ENCODE measurements around the gene EID2B. TPM values are rescaled to one million over a fixed set of nuclear protein-coding genes. Genes with fewer than 3 reads are reported as not detected.

EID2B gene
- polyA plus RNA-seq (2011; rRNA removed) (9.4 and 10.9 TPM in 2 replicates), polyA plus RNA-seq (2017; fragmentation: RNase III; extraction: RNeasy Plus Mini Kit Qiagen cat#74134 plus additional on column Dnase treatment) (9.2 to 10.1 TPM (median 9.3 TPM) in 3 replicates), polyA minus RNA-seq (2011; rRNA and poly(A)+ RNA removed) (2.3 and 3.1 TPM in 2 replicates)
- polyA plus RNA-seq (2012; cell fraction: cytosol; rRNA removed) = 10.0 and 18.0 TPM in 2 replicates
- polyA plus RNA-seq (2012; cell fraction: nucleus; rRNA removed) = 6.0 and 7.8 TPM in 2 replicates

- H3K4me3 ChIP-seq = peak within 1 kb of the TSS; percentile 68
- WGBS (ENCODE audit: missing lambda C conversion rate) = under 1% methylated on average over 65 of the region's 65 CpGs
- no peaks in the 10 kb centered on the region for H3K9me3 ChIP-seq
- peak within 1 kb of the TSS; percentile 83 to 88 for H3K27ac ChIP-seq
- ChIA-PET CTCF (interaction anchor here (0.6 to 14.2 kb wide), 48 partner anchors 8 to 749 kb away, joined by 3 to 299 read pairs (median 6); partner anchors contain the start of genes DLL3, MED29, PAF1 and PLEKHG2), POLR2A (interaction anchor here (0.5 to 3.4 kb wide), 11 partner anchors 20 to 1573 kb away, joined by 3 to 40 read pairs (median 3); partner anchors contain the start of genes RPS16, SUPT5H and TIMM50)
- TF ChIP-seq SMC3 (IDR thresholded peaks at IDR 0.05) (peak; percentile 87), PHF8 (IDR thresholded peaks at IDR 0.05; ENCODE audit: borderline replicate concordance, low read depth) (peak; percentile 96), POLR2AphosphoS2 (conservative IDR thresholded peaks at IDR 0.05; ENCODE audit: low read length) (no peak), RAD21 (conservative IDR thresholded peaks at IDR 0.05 in 1 of 2, IDR thresholded peaks at IDR 0.05 in 1 of 2) (peak; percentile 100), CTCF (IDR thresholded peaks at IDR 0.05) (peak; percentile 100), RNF2 (IDR thresholded peaks at IDR 0.05; ENCODE audit: borderline replicate concordance, low read depth) (peak; percentile 40; the same call in 1 of the 2 replicates), RFX5 (IDR thresholded peaks at IDR 0.05) (peak; percentile 22; the same call in 1 of the 2 replicates), BCL3 (IDR thresholded peaks at IDR 0.05) (peak; percentile 93), NPAS2 (CRISPR knock-in tag; IDR thresholded peaks at IDR 0.05; ENCODE audit: borderline replicate concordance) (no peak), GATA3 (IDR thresholded peaks at IDR 0.05; ENCODE audit: borderline replicate concordance) (no peak), MYC (IDR thresholded peaks at IDR 0.05; ENCODE audit: borderline replicate concordance, low read length) (peak; percentile 41; the same call in 1 of the 2 replicates), REST (IDR thresholded peaks at IDR 0.05) (no peak), ESRRA (IDR thresholded peaks at IDR 0.05; ENCODE audit: borderline replicate concordance, low read length) (0 out of 2 replicates have a peak, but pooled peaks have one; percentile 5), KDM5A (IDR thresholded peaks at IDR 0.05) (peak; percentile 63), NFE2L2 (conservative IDR thresholded peaks at IDR 0.05; ENCODE audit: low read length) (0 out of 2 replicates have a peak, but pooled peaks have one; percentile 11), HDAC2 (IDR thresholded peaks at IDR 0.05) (peak; percentile 75; the same call in 1 of the 2 replicates), FOSL2 (IDR thresholded peaks at IDR 0.05) (no peak), FOSL2 (CRISPR knock-in tag; IDR thresholded peaks at IDR 0.05) (peak; percentile 3; the same call in 1 of the 2 replicates), E2F6 (IDR thresholded peaks at IDR 0.05; ENCODE audit: borderline replicate concordance, low read depth) (peak; percentile 72), JUN (IDR thresholded peaks at IDR 0.05) (peak; percentile 79 to 93), POLR2A (IDR thresholded peaks at IDR 0.05; ENCODE audit: low read length) (peak; percentile 96)
- FAIRE-seq (peak; percentile 100), ATAC-seq (peak; percentile 95 to 96), DNase-seq (ENCODE audit: low read depth in 1 of 2, low spot score in 1 of 2) (peak; percentile 99 to 100)
- peak within 1 kb of the TSS; percentile 88 for H3K4me2 ChIP-seq
- peaks cover 14% of the 10 kb centered on the region for H3K4me1 ChIP-seq
Measured at GRCh38 chr19:39532233-39533002, at the start of gene EID2B. EID2B (minus strand) TSS chr19:39532852; CDS start chr19:39532802, 50 bp downstream.
